Activated naive CD4-positive, alpha-beta T cell treated with anti-CD3 and anti-CD28 coated beads for 36 hours (primary cell): ENCODE measurements around the gene SMARCC2. TPM values are rescaled to one million over a fixed set of nuclear protein-coding genes. Genes with fewer than 3 reads are reported as not detected.
"Not testable (repeated sequence)": the region's sequence is repeated elsewhere in the genome, so short reads cannot be mapped to it uniquely, and the experiment has no call there.

Experiments
- CTCF ChIA-PET: fragments of 350-600 bp; sonication (Branson Sonifier 250); formaldehyde crosslinking; loops from one replicate; lab custom pipeline; 2021; ENCODE audit warnings: antibody characterized with exemption; lab: Charles Lee
- DNase-seq: peaks from one replicate; pipeline ENCODE4 v3.0.0-alpha.2; 2020
- H3K27ac Mint-ChIP-seq: one replicate; pipeline ENCODE4 v1.8.0; 2021; ENCODE audit warnings: mild to moderate bottlenecking, mixed read lengths
- H3K27me3 Mint-ChIP-seq: one replicate; pipeline ENCODE4 v1.8.0; 2021; ENCODE audit warnings: low read depth, mixed read lengths
- H3K36me3 Mint-ChIP-seq: one replicate; pipeline ENCODE4 v1.8.0; 2021; ENCODE audit warnings: low read depth, mixed read lengths
- H3K4me1 Mint-ChIP-seq: one replicate; pipeline ENCODE4 v1.8.0; 2021; ENCODE audit warnings: low read depth, mixed read lengths
- H3K4me3 Mint-ChIP-seq: one replicate; pipeline ENCODE4 v1.8.0; 2021; ENCODE audit warnings: mild to moderate bottlenecking, moderate library complexity, mixed read lengths
- H3K9me3 Mint-ChIP-seq: one replicate; pipeline ENCODE4 v1.8.0; 2021; ENCODE audit warnings: mixed read lengths
- intact Hi-C: fragments of 100-400 bp; cut with micrococcal nuclease; formaldehyde crosslinking; loops from one replicate; pipeline ENCODE4 v1.15.1; 2023
- total RNA-seq, 2 experiments: library from RNA; stranded (reverse); gene quantifications; one replicate each; pipeline ENCODE4 v1.2.3, GENCODE V29; 2021

Gene SMARCC2
- total RNA-seq, 2 experiments from 2014 or later = 75.8 to 79.0 TPM

- H3K36me3 Mint-ChIP-seq = peaks cover 44% of the 10 kb centered on the region
- CTCF ChIA-PET = interaction anchor here (0.6 to 1.5 kb wide), 7 partner anchors 14 to 134 kb away, joined by 3 to 5 read pairs (median 3); partner anchors contain the start of gene SMARCC2
- intact Hi-C loops = not testable (repeated sequence)
Observed at GRCh38 chr12:56156464-56157200, 32.7 kb downstream of the SMARCC2 start.

GRCh38 chr12:56155256-56155845 is 33.9 kb downstream of the SMARCC2 start:
- CTCF ChIA-PET = interaction anchor here (1.0 to 1.5 kb wide), 4 partner anchors 27 to 34 kb away, joined by 3 to 6 read pairs (median 4); partner anchors contain the start of genes ESYT1 and SMARCC2
- Mint-ChIP-seq H3K9me3 (no peaks in the 10 kb centered on the region), H3K36me3 (peaks cover 37% of the 10 kb centered on the region), H3K27me3 (no peaks in the 10 kb centered on the region), H3K27ac (no peak overlapping the region), H3K4me1 (peaks cover 48% of the 10 kb centered on the region), H3K4me3 (no peak overlapping the region)
- intact Hi-C loops = no loop called here
- no peak for DNase-seq

More at GRCh38 chr12:56156464-56157200, 32.7 kb downstream of the SMARCC2 start:
- DNase-seq, H3K9me3 Mint-ChIP-seq, H3K27me3 Mint-ChIP-seq: not testable (repeated sequence)
- H3K4me3 Mint-ChIP-seq = peak overlapping the region; percentile 96
- H3K4me1 Mint-ChIP-seq = peaks cover 48% of the 10 kb centered on the region
- peak overlapping the region; percentile 95 for H3K27ac Mint-ChIP-seq

- Mint-ChIP-seq H3K36me3 (peaks cover 31% of the 10 kb centered on the region), H3K27me3 (no peaks in the 10 kb centered on the region)
- intact Hi-C loops = no loop called here
Observed at GRCh38 chr12:56154818-56155217, 34.5 kb downstream of the SMARCC2 start.

GRCh38 chr12:56154246-56154771 is 35.0 kb downstream of the SMARCC2 start:
- intact Hi-C loops = no loop called here
- no peak for DNase-seq
- Mint-ChIP-seq H3K9me3 (no peaks in the 10 kb centered on the region), H3K4me3 (no peak overlapping the region), H3K4me1 (peaks cover 41% of the 10 kb centered on the region), H3K36me3 (peaks cover 26% of the 10 kb centered on the region), H3K27me3 (no peaks in the 10 kb centered on the region), H3K27ac (no peak overlapping the region)
- CTCF ChIA-PET = interaction anchor here (1.1 to 1.4 kb wide), 3 partner anchors 26 to 36 kb away, joined by 4 to 7 read pairs (median 6); partner anchors contain the start of genes ESYT1, SMARCC2 and ZC3H10

More at GRCh38 chr12:56154818-56155217, 34.5 kb downstream of the SMARCC2 start:
- Mint-ChIP-seq H3K4me3 (no peak overlapping the region), H3K27ac (no peak overlapping the region), H3K4me1 (peaks cover 46% of the 10 kb centered on the region), H3K9me3 (no peaks in the 10 kb centered on the region)
- no peak for DNase-seq
- CTCF ChIA-PET = interaction anchor here (1.1 to 1.4 kb wide), 3 partner anchors 27 to 37 kb away, joined by 4 to 7 read pairs (median 6); partner anchors contain the start of genes ESYT1, SMARCC2 and ZC3H10

GRCh38 chr12:56153678-56154065 is 35.6 kb downstream of the SMARCC2 start:
- Mint-ChIP-seq H3K4me1 (peaks cover 38% of the 10 kb centered on the region), H3K36me3 (peaks cover 20% of the 10 kb centered on the region), H3K27me3 (no peaks in the 10 kb centered on the region), H3K27ac (peak overlapping the region; percentile 42), H3K9me3 (no peaks in the 10 kb centered on the region), H3K4me3 (peak overlapping the region; percentile 84)
- no peak for DNase-seq
- CTCF ChIA-PET = interaction anchor here (1.4 kb wide), 2 partner anchors 35 to 36 kb away, joined by 6 to 7 read pairs; partner anchors contain the start of genes SMARCC2 and ZC3H10
- intact Hi-C loops = loop anchor here (2.0 kb wide), 1 partner anchor 71 kb away; the partner anchor contains the start of gene NABP2

GRCh38 chr12:56152756-56153677 is 36.3 kb downstream of the SMARCC2 start:
- H3K4me3 Mint-ChIP-seq = peak overlapping the region; percentile 84
- peak overlapping the region; percentile 98 for H3K27ac Mint-ChIP-seq
- intact Hi-C loops = loop anchor here (1.0 to 2.0 kb wide), 6 partner anchors 7 to 180 kb away; partner anchors contain the start of genes NABP2, PA2G4 and ZC3H10
- H3K27me3 Mint-ChIP-seq = no peaks in the 10 kb centered on the region
- CTCF ChIA-PET = interaction anchor here (1.4 kb wide), 1 partner anchor 35 kb away, joined by 7 read pairs; the partner anchor contains the start of gene ZC3H10
- no peaks in the 10 kb centered on the region for H3K9me3 Mint-ChIP-seq
- no peak for DNase-seq
- H3K36me3 Mint-ChIP-seq = peaks cover 15% of the 10 kb centered on the region
- peaks cover 38% of the 10 kb centered on the region for H3K4me1 Mint-ChIP-seq

- H3K36me3 Mint-ChIP-seq = peaks cover 10% of the 10 kb centered on the region
Observed at GRCh38 chr12:56152132-56152755, 37.0 kb downstream of the SMARCC2 start, which contains the start of gene MYL6B. TSS of gene MYL6B (plus strand) at chr12:56152587. CDS start at chr12:56153919, 1,332 bp downstream.

GRCh38 chr12:56151672-56152131 is 37.6 kb downstream of the SMARCC2 start:
- Mint-ChIP-seq H3K4me3 (peak overlapping the region; percentile 84), H3K9me3 (no peaks in the 10 kb centered on the region), H3K27me3 (no peaks in the 10 kb centered on the region), H3K27ac (peak overlapping the region; percentile 98), H3K36me3 (peaks cover 9% of the 10 kb centered on the region), H3K4me1 (peaks cover 32% of the 10 kb centered on the region)
- DNase-seq = peak; percentile 84
- intact Hi-C loops = loop anchor here (1.0 to 2.0 kb wide), 6 partner anchors 9 to 178 kb away; partner anchors contain the start of genes NABP2, PA2G4 and ZC3H10
- CTCF ChIA-PET = interaction anchor here (0.9 to 1.3 kb wide), 6 partner anchors 9 to 33 kb away, joined by 3 to 10 read pairs (median 4); partner anchors contain the start of gene ZC3H10

More at GRCh38 chr12:56152132-56152755, 37.0 kb downstream of the SMARCC2 start, which contains the start of gene MYL6B:
- no peaks in the 10 kb centered on the region for H3K27me3 Mint-ChIP-seq
- CTCF ChIA-PET = interaction anchor here (0.9 to 1.3 kb wide), 6 partner anchors 9 to 34 kb away, joined by 3 to 10 read pairs (median 4); partner anchors contain the start of gene ZC3H10
- intact Hi-C loops = loop anchor here (1.0 to 2.0 kb wide), 6 partner anchors 8 to 179 kb away; partner anchors contain the start of genes NABP2, PA2G4 and ZC3H10
- H3K4me1 Mint-ChIP-seq = peaks cover 35% of the 10 kb centered on the region
- peak; percentile 98 for DNase-seq
- no peaks in the 10 kb centered on the region for H3K9me3 Mint-ChIP-seq
- peak within 1 kb of the TSS; percentile 98 for H3K27ac Mint-ChIP-seq
- peak within 1 kb of the TSS; percentile 84 for H3K4me3 Mint-ChIP-seq

- CTCF ChIA-PET = interaction anchor here (0.6 to 1.3 kb wide), 5 partner anchors 13 to 413 kb away, joined by 3 to 7 read pairs (median 4); partner anchors contain the start of gene ESYT1
- intact Hi-C loops = no loop called here
- Mint-ChIP-seq H3K4me1 (peaks cover 32% of the 10 kb centered on the region), H3K9me3 (no peaks in the 10 kb centered on the region), H3K27ac (peak overlapping the region; percentile 98), H3K27me3 (no peaks in the 10 kb centered on the region), H3K4me3 (peak overlapping the region; percentile 84), H3K36me3 (peaks cover 7% of the 10 kb centered on the region)
- DNase-seq = no peak
Observed at GRCh38 chr12:56150563-56150962, 38.7 kb downstream of the SMARCC2 start.
